HepG2 (cell line): ENCODE measurements around the gene RANGRF. TPM values are rescaled to one million over a fixed set of nuclear protein-coding genes. Genes with fewer than 3 reads are reported as not detected.

ENCODE experiments used
- CC2D1A ChIP-seq: sonication (generic); formaldehyde crosslinking; IDR thresholded peaks from 2 replicates; pipeline ENCODE4 v1.8.1; 2023; ENCODE audit warnings: mild to moderate bottlenecking, missing genetic modification reagents
- DMAP1 ChIP-seq: IDR thresholded peaks from 2 replicates; pipeline ENCODE4 v1.6.1; 2016
- FOXC1 ChIP-seq: sonication (generic); formaldehyde crosslinking; IDR thresholded peaks from 2 replicates; pipeline ENCODE4 v1.8.0; 2022; ENCODE audit warnings: mild to moderate bottlenecking, missing genetic modification reagents, borderline replicate concordance
- GTF3A ChIP-seq: sonication (generic); formaldehyde crosslinking; conservative IDR thresholded peaks from 2 replicates; pipeline ENCODE4 v1.4.0; 2020; ENCODE audit warnings: mild to moderate bottlenecking, missing genetic modification reagents
- HNRNPUL1 ChIP-seq: fragments of 200-400 bp; formaldehyde crosslinking; IDR thresholded peaks from 2 replicates; pipeline ENCODE4 v1.6.1; 2017; ENCODE audit warnings: low read depth, mild to moderate bottlenecking, low read length, moderate library complexity
- MAFK ChIP-seq, 2 experiments: IDR thresholded peaks in 1 of 2; conservative IDR thresholded peaks in 1 of 2; 2 replicates each; pipeline ENCODE4 v1.6.1; 2011; ENCODE audit warnings: improper control_type of control experiment in 2 of 2, low read length in 2 of 2
- MEIS1 ChIP-seq: sonication (generic); formaldehyde crosslinking; IDR thresholded peaks from 2 replicates; pipeline ENCODE4 v1.9.0; 2021; ENCODE audit warnings: mild to moderate bottlenecking, missing genetic modification reagents, moderate library complexity, borderline replicate concordance
- NR2F6 ChIP-seq, 2 experiments: IDR thresholded peaks; 2 replicates each; pipeline ENCODE4 v1.6.1; 2016; ENCODE audit warnings: antibody characterized with exemption in 1 of 2, mild to moderate bottlenecking in 1 of 2
- PHF20 ChIP-seq: sonication (generic); formaldehyde crosslinking; IDR thresholded peaks from 2 replicates; pipeline ENCODE4 v1.5.0; 2020; ENCODE audit warnings: mild to moderate bottlenecking, missing genetic modification reagents
- PRDM4 ChIP-seq: sonication (generic); formaldehyde crosslinking; IDR thresholded peaks from 2 replicates; pipeline ENCODE4 v1.9.0; 2021; ENCODE audit warnings: missing genetic modification reagents, borderline replicate concordance
- SOX6 ChIP-seq, 2 experiments: fragments of 450-650 bp in 1 of 2; sonication (generic) in 1 of 2; formaldehyde crosslinking in 1 of 2; IDR thresholded peaks; 2 replicates each; pipeline versions ENCODE4 v1.4.0 to v1.6.1; 2017 to 2020; ENCODE audit warnings: antibody characterized with exemption in 1 of 2, mild to moderate bottlenecking in 1 of 2, missing genetic modification reagents in 1 of 2
- ZBED4 ChIP-seq: sonication (generic); formaldehyde crosslinking; IDR thresholded peaks from 2 replicates; pipeline ENCODE4 v1.4.0; 2020; ENCODE audit warnings: missing genetic modification reagents, borderline replicate concordance
- ZC3H4 ChIP-seq: sonication (generic); formaldehyde crosslinking; IDR thresholded peaks from 2 replicates; pipeline ENCODE4 v1.4.0; 2020; ENCODE audit warnings: missing genetic modification reagents, borderline replicate concordance
- ZFP41 ChIP-seq: sonication (generic); formaldehyde crosslinking; IDR thresholded peaks from 2 replicates; pipeline ENCODE4 v1.4.0; 2020; ENCODE audit warnings: mild to moderate bottlenecking, missing genetic modification reagents, borderline replicate concordance
- ZNF121 ChIP-seq: sonication (generic); formaldehyde crosslinking; IDR thresholded peaks from 2 replicates; pipeline ENCODE4 v1.5.0; 2020; ENCODE audit warnings: mild to moderate bottlenecking, missing genetic modification reagents
- ZNF296 ChIP-seq: sonication (generic); formaldehyde crosslinking; conservative IDR thresholded peaks from 2 replicates; pipeline ENCODE4 v1.5.0; 2020; ENCODE audit warnings: mild to moderate bottlenecking, missing genetic modification reagents
- polyA plus RNA-seq, 8 experiments: library from polyadenylated mRNA; depleted of rRNA in 3 of 8; stranded (reverse) in 7 of 8; unstranded in 1 of 8; fragments of >200 nt; fragmentation: Illumina TruSeq in 4 of 8; extraction: Trizol in 4 of 8; gene quantifications; 2 replicates each; pipeline versions ENCODE4 v1.2.1 to v1.2.3, GENCODE V29; 2011 to 2016; ENCODE audit warnings: low read depth in 4 of 8, missing spikeins in 1 of 8, mixed read lengths in 1 of 8; ENCODE audit not compliant: insufficient read depth in 1 of 8
- total RNA-seq, 5 experiments: library from RNA; depleted of rRNA; stranded (reverse); fragments of >200 nt; fragmentation: Illumina TruSeq; extraction: Trizol; gene quantifications; 2 replicates each; pipeline ENCODE4 v1.2.3, GENCODE V29; 2016; ENCODE audit warnings: low read depth in 1 of 5
- TF ChIP-seq, protein P1 (sequence below): sonication (generic); formaldehyde crosslinking; IDR thresholded peaks from 2 replicates; pipeline ENCODE4 v1.4.0; 2020; ENCODE audit warnings: missing genetic modification reagents, borderline replicate concordance
- TF ChIP-seq, protein P2 (sequence below): conservative IDR thresholded peaks from 2 replicates; pipeline ENCODE4 v1.6.1; 2018; ENCODE audit warnings: missing genetic modification reagents

RANGRF gene
- total and polyA plus RNA-seq, 2 of the 13 experiments (the other 11 are each of a cell fraction or from before 2014, with no cell fraction given), result 18.6 to 40.7 TPM

DNA sequence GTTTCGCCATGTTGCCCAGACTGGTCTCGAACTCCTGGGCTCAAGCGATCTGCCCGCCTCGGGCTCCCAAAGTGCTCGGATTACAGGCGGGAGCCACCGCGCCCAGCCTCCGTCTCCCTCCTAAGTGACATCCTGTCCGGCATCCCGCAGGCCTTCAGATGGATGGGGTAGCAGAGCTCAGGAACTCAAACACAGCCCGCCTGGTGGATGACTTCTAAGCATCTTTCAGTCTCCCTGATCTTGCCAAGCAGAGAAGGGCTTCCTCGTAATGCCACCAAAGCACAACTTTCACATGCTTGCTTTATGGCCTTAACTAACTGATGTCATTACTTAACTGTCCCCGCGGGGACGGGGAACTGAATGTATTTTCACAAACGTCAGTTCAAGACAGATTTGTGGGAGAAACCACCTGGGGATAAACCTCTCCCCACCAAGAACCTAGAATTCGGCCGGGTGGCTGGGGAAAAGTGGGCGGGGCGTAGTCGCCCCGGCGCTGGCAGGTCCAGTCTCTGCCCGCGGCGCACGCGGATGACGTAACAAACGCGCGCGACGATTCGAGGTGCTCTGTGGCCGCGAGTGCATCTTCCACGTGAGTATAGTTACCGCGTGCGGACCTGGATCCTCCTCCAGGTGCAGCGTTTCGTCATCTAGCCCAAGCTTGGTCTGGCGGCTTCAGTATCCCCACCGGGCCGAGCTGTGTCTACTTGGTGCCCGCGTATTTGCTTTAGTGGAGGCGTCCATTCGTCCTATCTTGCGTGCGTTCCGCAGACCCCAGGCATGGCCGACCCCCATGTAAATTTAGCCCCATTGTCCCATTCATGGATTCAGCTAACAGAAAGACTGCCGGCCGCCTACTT lies 39.5 kb upstream of the RANGRF start, which contains the start of gene PFAS (continued):
- TF ChIP-seq, protein P1, sequence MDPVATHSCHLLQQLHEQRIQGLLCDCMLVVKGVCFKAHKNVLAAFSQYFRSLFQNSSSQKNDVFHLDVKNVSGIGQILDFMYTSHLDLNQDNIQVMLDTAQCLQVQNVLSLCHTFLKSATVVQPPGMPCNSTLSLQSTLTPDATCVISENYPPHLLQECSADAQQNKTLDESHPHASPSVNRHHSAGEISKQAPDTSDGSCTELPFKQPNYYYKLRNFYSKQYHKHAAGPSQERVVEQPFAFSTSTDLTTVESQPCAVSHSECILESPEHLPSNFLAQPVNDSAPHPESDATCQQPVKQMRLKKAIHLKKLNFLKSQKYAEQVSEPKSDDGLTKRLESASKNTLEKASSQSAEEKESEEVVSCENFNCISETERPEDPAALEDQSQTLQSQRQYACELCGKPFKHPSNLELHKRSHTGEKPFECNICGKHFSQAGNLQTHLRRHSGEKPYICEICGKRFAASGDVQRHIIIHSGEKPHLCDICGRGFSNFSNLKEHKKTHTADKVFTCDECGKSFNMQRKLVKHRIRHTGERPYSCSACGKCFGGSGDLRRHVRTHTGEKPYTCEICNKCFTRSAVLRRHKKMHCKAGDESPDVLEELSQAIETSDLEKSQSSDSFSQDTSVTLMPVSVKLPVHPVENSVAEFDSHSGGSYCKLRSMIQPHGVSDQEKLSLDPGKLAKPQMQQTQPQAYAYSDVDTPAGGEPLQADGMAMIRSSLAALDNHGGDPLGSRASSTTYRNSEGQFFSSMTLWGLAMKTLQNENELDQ, result no peak
- TF ChIP-seq ZNF296 (CRISPR knock-in tag) (peak; percentile 90), ZFP41 (no peak), PHF20 (CRISPR knock-in tag) (peak; percentile 95), PRDM4 (CRISPR knock-in tag) (no peak), NR2F6 (IDR thresholded peaks at IDR 0.05) (no peak), NR2F6 (CRISPR knock-in tag; IDR thresholded peaks at IDR 0.05) (no peak; the same call in 1 of the 2 replicates), HNRNPUL1 (no peak), ZNF121 (CRISPR knock-in tag) (no peak), MEIS1 (no peak; the same call in 1 of the 2 replicates), ZBED4 (no peak; the same call in 1 of the 2 replicates), DMAP1 (CRISPR knock-in tag) (peak; percentile 99), CC2D1A (CRISPR knock-in tag) (no peak), ZC3H4 (CRISPR knock-in tag) (no peak), FOXC1 (CRISPR knock-in tag) (peak; percentile 28; the same call in 1 of the 2 replicates), GTF3A (CRISPR knock-in tag) (no peak; the same call in 1 of the 2 replicates), MAFK (conservative IDR thresholded peaks at IDR 0.05 in 1 of 2, IDR thresholded peaks at IDR 0.05 in 1 of 2; ENCODE audit: low read length in 2 of 2) (no peak), SOX6 (IDR thresholded peaks at IDR 0.05) (no peak), SOX6 (CRISPR knock-in tag; IDR thresholded peaks at IDR 0.05) (no peak; the same call in 1 of the 2 replicates)
- TF ChIP-seq, protein P2, sequence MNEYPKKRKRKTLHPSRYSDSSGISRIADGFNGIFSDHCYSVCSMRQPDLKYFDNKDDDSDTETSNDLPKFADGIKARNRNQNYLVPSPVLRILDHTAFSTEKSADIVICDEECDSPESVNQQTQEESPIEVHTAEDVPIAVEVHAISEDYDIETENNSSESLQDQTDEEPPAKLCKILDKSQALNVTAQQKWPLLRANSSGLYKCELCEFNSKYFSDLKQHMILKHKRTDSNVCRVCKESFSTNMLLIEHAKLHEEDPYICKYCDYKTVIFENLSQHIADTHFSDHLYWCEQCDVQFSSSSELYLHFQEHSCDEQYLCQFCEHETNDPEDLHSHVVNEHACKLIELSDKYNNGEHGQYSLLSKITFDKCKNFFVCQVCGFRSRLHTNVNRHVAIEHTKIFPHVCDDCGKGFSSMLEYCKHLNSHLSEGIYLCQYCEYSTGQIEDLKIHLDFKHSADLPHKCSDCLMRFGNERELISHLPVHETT (CRISPR knock-in tag), result no peak
